ENCODE data around the gene ARHGAP42. TPM values are rescaled to one million over a fixed set of nuclear protein-coding genes. Genes with fewer than 3 reads are reported as not detected.

The ARHGAP42 gene
- total RNA-seq, 4 donors from 2014 or later: 21.8 to 55.7 (median 35.9) TPM

- H3K27me3 ChIP-seq: no peaks in the 10 kb centered on the region
- H3K36me3 ChIP-seq: no peaks in the 10 kb centered on the region
- intact Hi-C loops (cut with DNase I): no loop called here
- H3K4me1 ChIP-seq: peaks cover 16 to 20% of the 10 kb centered on the region in 2 donors
- DNase-seq: peak in 1 of 2 donors; percentile 38
- TF ChIP-seq CTCF (IDR thresholded peaks at IDR 0.05) (no peak), POLR2A (IDR thresholded peaks at IDR 0.05) (no peak)
- no peaks in the 10 kb centered on the region for H3K9me3 ChIP-seq
- no peak overlapping the region for H3K4me3 ChIP-seq (replicated peaks in 1 of 3)
- H3K27ac ChIP-seq: peak overlapping the region; percentile 79 to 91 (median 82)
- 5 to 15% methylated on average over 2 of the region's 2 CpGs for WGBS, 2 donors
These were observed 32.3 kb downstream of the ARHGAP42 start for GRCh38 chr11:100719362-100719761.

GRCh38 chr11:100719809-100720221, 32.7 kb downstream of the ARHGAP42 start:
- peak; percentile 84 to 87 for DNase-seq
- no peak for TF ChIP-seq CTCF (IDR thresholded peaks at IDR 0.05)
- TF ChIP-seq POLR2A (IDR thresholded peaks at IDR 0.05): no peak
- Histone ChIP-seq H3K4me3 (replicated peaks in 1 of 3) (no peak overlapping the region), H3K9me3 (no peaks in the 10 kb centered on the region), H3K36me3 (no peaks in the 10 kb centered on the region), H3K27me3 (no peaks in the 10 kb centered on the region), H3K4me1 (peaks cover 16 to 20% of the 10 kb centered on the region in 2 donors), H3K27ac (peak overlapping the region; percentile 79 to 91 (median 82))
- intact Hi-C loops (cut with DNase I): no loop called here
- 21 to 28% methylated on average over 3 of the region's 3 CpGs for WGBS, 2 donors

GRCh38 chr11:100726680-100727079, 39.6 kb downstream of the ARHGAP42 start:
- no peaks in the 10 kb centered on the region for H3K27me3 ChIP-seq
- no peaks in the 10 kb centered on the region for H3K36me3 ChIP-seq
- no peak overlapping the region for H3K4me3 ChIP-seq (replicated peaks in 1 of 3)
- no peak overlapping the region for H3K27ac ChIP-seq
- H3K9me3 ChIP-seq: no peaks in the 10 kb centered on the region
- no peak for DNase-seq
- 63 to 65% methylated on average over 1 of the region's 1 CpG for WGBS, 2 donors
- TF ChIP-seq CTCF (IDR thresholded peaks at IDR 0.05): no peak
- no peak for TF ChIP-seq POLR2A (IDR thresholded peaks at IDR 0.05)
- no peaks in the 10 kb centered on the region for H3K4me1 ChIP-seq
- intact Hi-C loops (cut with DNase I): no loop called here

- TF ChIP-seq POLR2A (IDR thresholded peaks at IDR 0.05) (no peak), CTCF (IDR thresholded peaks at IDR 0.05) (no peak)
- no peaks in the 10 kb centered on the region for H3K4me1 ChIP-seq
- no peaks in the 10 kb centered on the region for H3K36me3 ChIP-seq
- H3K27me3 ChIP-seq: no peaks in the 10 kb centered on the region
- intact Hi-C loops (cut with DNase I): no loop called here
- no peak overlapping the region for H3K4me3 ChIP-seq (replicated peaks in 1 of 3)
- no peaks in the 10 kb centered on the region for H3K9me3 ChIP-seq
- WGBS, 2 donors: 79 to 84% methylated on average over 9 of the region's 9 CpGs
- no peak overlapping the region for H3K27ac ChIP-seq
- no peak for DNase-seq
These were observed 40.3 kb downstream of the ARHGAP42 start for GRCh38 chr11:100727410-100727809.

GRCh38 chr11:100730266-100730665, 43.2 kb downstream of the ARHGAP42 start:
- H3K27ac ChIP-seq: no peak overlapping the region
- H3K36me3 ChIP-seq: no peaks in the 10 kb centered on the region
- WGBS, 2 donors: 78 to 84% methylated on average over 3 of the region's 3 CpGs
- no peak for DNase-seq
- intact Hi-C loops (cut with DNase I): no loop called here
- no peak overlapping the region for H3K4me3 ChIP-seq (replicated peaks in 1 of 3)
- TF ChIP-seq POLR2A (IDR thresholded peaks at IDR 0.05) (no peak), CTCF (IDR thresholded peaks at IDR 0.05) (no peak)
- no peaks in the 10 kb centered on the region for H3K9me3 ChIP-seq
- H3K4me1 ChIP-seq: no peaks in the 10 kb centered on the region
- no peaks in the 10 kb centered on the region for H3K27me3 ChIP-seq
